ENCODE data around the gene SLC25A48.

Gene SLC25A48

GRCh38 chr5:135829179-135829578 lies 5.3 kb upstream of the SLC25A48 start:
- Histone ChIP-seq H2AFZ (ENCODE audit: low read length) (no peak overlapping the region), H3K79me2 (ENCODE audit: insufficient read depth, low read length) (no peaks in the 10 kb centered on the region), H3K9me2 (ENCODE audit: low read depth, low read length) (no peaks in the 10 kb centered on the region), H3K27me3 (ENCODE audit: insufficient read depth, low read length) (no peaks in the 10 kb centered on the region), H3K4me3 (ENCODE audit: low read depth, low read length, poor library complexity, severe bottlenecking) (no peak overlapping the region), H3K4me2 (ENCODE audit: low read length) (no peak overlapping the region), H3K9ac (ENCODE audit: low read length) (no peak overlapping the region), H4K20me1 (ENCODE audit: insufficient read depth, low read length) (no peaks in the 10 kb centered on the region), H3K4me1 (ENCODE audit: insufficient read depth, low read length, severe bottlenecking) (no peaks in the 10 kb centered on the region), H3K27ac (ENCODE audit: low read depth, low read length, poor library complexity, severe bottlenecking) (no peak overlapping the region), H3K9me3 (ENCODE audit: low read length) (no peaks in the 10 kb centered on the region), H3K36me3 (ENCODE audit: insufficient read depth, low read length) (no peaks in the 10 kb centered on the region), H3F3A (ENCODE audit: insufficient read depth, low read length) (no peaks in the 10 kb centered on the region)
- no peak for TF ChIP-seq CTCF (IDR thresholded peaks at IDR 0.05; ENCODE audit: low read length)
- TF ChIP-seq EZH2 (IDR thresholded peaks at IDR 0.05; ENCODE audit: borderline replicate concordance, low read length), result no peak

GRCh38 chr5:135829681-135830383 lies 4.6 kb upstream of the SLC25A48 start:
- no peaks in the 10 kb centered on the region for H3F3A ChIP-seq (ENCODE audit: insufficient read depth, low read length)
- no peak overlapping the region for H3K27ac ChIP-seq (ENCODE audit: low read depth, low read length, poor library complexity, severe bottlenecking)
- no peak for TF ChIP-seq EZH2 (IDR thresholded peaks at IDR 0.05; ENCODE audit: borderline replicate concordance, low read length)
- TF ChIP-seq CTCF (IDR thresholded peaks at IDR 0.05; ENCODE audit: low read length), result peak; percentile 88
- no peak overlapping the region for H3K9ac ChIP-seq (ENCODE audit: low read length)
- no peaks in the 10 kb centered on the region for H3K4me1 ChIP-seq (ENCODE audit: insufficient read depth, low read length, severe bottlenecking)
- no peaks in the 10 kb centered on the region for H4K20me1 ChIP-seq (ENCODE audit: insufficient read depth, low read length)
- no peak overlapping the region for H3K4me2 ChIP-seq (ENCODE audit: low read length)
- no peaks in the 10 kb centered on the region for H3K27me3 ChIP-seq (ENCODE audit: insufficient read depth, low read length)
- no peaks in the 10 kb centered on the region for H3K79me2 ChIP-seq (ENCODE audit: insufficient read depth, low read length)
- H2AFZ ChIP-seq (ENCODE audit: low read length), result no peak overlapping the region
- no peaks in the 10 kb centered on the region for H3K9me2 ChIP-seq (ENCODE audit: low read depth, low read length)
- H3K36me3 ChIP-seq (ENCODE audit: insufficient read depth, low read length), result no peaks in the 10 kb centered on the region
- H3K4me3 ChIP-seq (ENCODE audit: low read depth, low read length, poor library complexity, severe bottlenecking), result no peak overlapping the region
- H3K9me3 ChIP-seq (ENCODE audit: low read length), result no peaks in the 10 kb centered on the region

- Histone ChIP-seq H3K9me3 (ENCODE audit: low read length) (no peaks in the 10 kb centered on the region), H3K9ac (ENCODE audit: low read length) (no peak overlapping the region), H3K9me2 (ENCODE audit: low read depth, low read length) (no peaks in the 10 kb centered on the region), H3K4me1 (ENCODE audit: insufficient read depth, low read length, severe bottlenecking) (no peaks in the 10 kb centered on the region), H3K36me3 (ENCODE audit: insufficient read depth, low read length) (no peaks in the 10 kb centered on the region), H3K4me2 (ENCODE audit: low read length) (no peak overlapping the region), H3K79me2 (ENCODE audit: insufficient read depth, low read length) (no peaks in the 10 kb centered on the region), H3K27me3 (ENCODE audit: insufficient read depth, low read length) (no peaks in the 10 kb centered on the region), H3K4me3 (ENCODE audit: low read depth, low read length, poor library complexity, severe bottlenecking) (no peak overlapping the region), H3F3A (ENCODE audit: insufficient read depth, low read length) (no peaks in the 10 kb centered on the region), H2AFZ (ENCODE audit: low read length) (no peak overlapping the region), H4K20me1 (ENCODE audit: insufficient read depth, low read length) (no peaks in the 10 kb centered on the region), H3K27ac (ENCODE audit: low read depth, low read length, poor library complexity, severe bottlenecking) (no peak overlapping the region)
- no peak for TF ChIP-seq EZH2 (IDR thresholded peaks at IDR 0.05; ENCODE audit: borderline replicate concordance, low read length)
- TF ChIP-seq CTCF (IDR thresholded peaks at IDR 0.05; ENCODE audit: low read length), result no peak; the same call in 1 of the 2 replicates
These were observed 4.1 kb upstream of the SLC25A48 start for GRCh38 chr5:135830384-135830700.
